DND-41 (cell line): Measurements from ENCODE around the gene CDC45.

Experiments
- CTCF ChIP-seq: IDR thresholded peaks from 2 replicates; pipeline ENCODE4 v1.5.1; 2012; ENCODE audit warnings: borderline replicate concordance, low read length, moderate library complexity, mild to moderate bottlenecking; ENCODE audit not compliant: poor library complexity, severe bottlenecking; ENCODE audit errors: extremely low read depth
- EZH2 ChIP-seq: IDR thresholded peaks from 3 replicates; pipeline ENCODE4 v1.6.1; 2012; ENCODE audit warnings: borderline replicate concordance, low read depth, mild to moderate bottlenecking, moderate library complexity, low read length, inconsistent platforms; ENCODE audit not compliant: severe bottlenecking

- TF ChIP-seq CTCF = no peak
- TF ChIP-seq EZH2 = no peak
Measured at GRCh38 chr22:19555651-19556050, 75.9 kb downstream of the CDC45 start.
